Stimulated activated effector memory CD8-positive, alpha-beta T cell treated with anti-CD3 and anti-CD28 coated beads, Interleukin-12 subunit alpha, Interleukin-12 subunit beta, amount 100 ng/mL, for 72 hours (primary cell): ENCODE measurements around the gene S100A7A.
"Not testable (repeated sequence)": the region's sequence is repeated elsewhere in the genome, so short reads cannot be mapped to it uniquely, and the experiment has no call there.

Source experiments
- ATAC-seq: fragments of 150-1000 bp; cut with Tn5 transposase; 2 replicates; pipeline ENCODE4 v1.10.0; 2021
- DNase-seq, 2 donors: peaks; one replicate each; pipeline ENCODE4 v3.0.0; 2021 to 2022; ENCODE audit warnings: low spot score in 2 of 2
- H3K27ac Mint-ChIP-seq: one replicate; pipeline ENCODE4 v1.8.0; 2022; ENCODE audit warnings: mild to moderate bottlenecking, mixed read lengths
- H3K36me3 Mint-ChIP-seq: one replicate; pipeline ENCODE4 v1.8.0; 2022; ENCODE audit warnings: mild to moderate bottlenecking, mixed read lengths
- H3K4me1 Mint-ChIP-seq: one replicate; pipeline ENCODE4 v1.8.0; 2022; ENCODE audit warnings: mixed read lengths
- H3K4me3 Mint-ChIP-seq: one replicate; pipeline ENCODE4 v1.8.0; 2022; ENCODE audit warnings: mild to moderate bottlenecking, mixed read lengths
- H3K9me3 Mint-ChIP-seq: one replicate; pipeline ENCODE4 v1.8.0; 2022; ENCODE audit warnings: mixed read lengths

The S100A7A gene

DNA sequence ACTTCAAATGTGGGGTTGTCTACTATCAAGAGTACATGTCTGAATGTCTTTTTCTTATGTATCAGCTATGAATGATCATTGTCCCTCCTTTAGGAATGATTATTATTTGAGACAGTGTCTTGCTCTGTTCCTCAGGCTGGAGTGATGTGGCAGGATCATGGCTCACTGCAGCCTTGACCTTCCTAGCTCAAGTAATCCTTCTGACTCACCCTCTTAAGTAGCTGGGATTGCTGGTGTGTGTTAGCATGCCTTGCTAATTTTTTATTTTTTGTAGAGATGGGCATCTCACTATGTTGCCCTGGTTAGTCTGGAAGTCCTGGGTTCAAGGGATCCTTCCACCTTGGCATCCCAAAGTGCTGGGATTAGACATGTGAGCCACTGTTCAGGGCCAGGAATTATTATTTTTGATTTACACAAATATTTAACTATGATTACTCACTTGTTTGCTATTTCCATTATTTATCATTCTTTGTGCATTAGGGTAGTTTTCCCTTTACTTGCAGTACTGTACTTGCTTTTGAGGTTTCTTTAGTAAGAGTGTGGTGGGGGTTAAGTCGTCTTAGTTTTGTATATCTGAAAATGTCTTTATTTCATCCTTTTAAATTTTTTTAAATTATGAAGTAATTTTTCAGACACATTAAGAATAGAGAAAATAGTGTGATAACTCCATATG is 31.3 kb downstream of the S100A7A start:
- DNase-seq (no peak), ATAC-seq (no peak)
- Mint-ChIP-seq H3K9me3 (no peaks in the 10 kb centered on the region), H3K4me3 (no peak overlapping the region), H3K4me1 (no peaks in the 10 kb centered on the region), H3K36me3 (no peaks in the 10 kb centered on the region), H3K27ac (no peak overlapping the region)

DNA sequence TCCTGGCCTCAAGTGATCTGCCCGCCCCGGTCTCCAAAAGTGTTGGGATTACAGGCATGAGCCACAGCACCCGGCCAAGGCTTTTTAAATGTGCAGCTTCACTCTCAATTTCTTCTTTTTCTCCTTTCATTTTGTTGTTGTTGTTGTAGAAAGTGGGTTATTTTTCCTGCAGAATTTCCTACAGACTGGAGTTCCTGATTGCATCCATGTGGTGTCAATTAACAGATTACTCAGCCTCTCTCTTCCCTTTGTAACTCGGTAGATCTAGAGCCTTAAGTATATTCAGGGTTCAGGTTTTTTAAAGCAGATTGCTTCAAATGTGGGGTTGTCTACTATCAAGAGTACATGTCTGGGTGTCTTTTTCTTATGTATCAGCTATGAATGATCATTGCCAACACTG is 32.5 kb downstream of the S100A7A start:
- H3K9me3 Mint-ChIP-seq = not testable (repeated sequence)

DNA sequence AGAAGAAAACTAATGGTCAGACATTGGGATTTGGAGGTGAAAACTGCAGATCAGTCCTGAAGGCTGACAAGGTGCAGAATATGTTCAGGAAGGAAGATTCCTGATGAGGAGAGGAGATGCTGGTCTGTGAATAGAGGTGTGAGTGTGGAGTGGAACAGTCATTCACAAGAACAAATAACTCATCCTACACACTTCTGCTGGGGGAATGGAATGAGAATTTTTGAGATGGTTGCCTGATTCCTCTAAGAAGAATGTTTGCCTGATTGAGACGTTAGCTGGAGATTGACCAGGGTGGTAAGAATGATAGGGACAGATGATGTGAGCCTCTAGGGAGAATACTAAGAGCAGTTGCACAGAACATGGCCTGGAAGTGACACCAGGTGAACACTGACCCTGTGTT is 40.1 kb downstream of the S100A7A start:
- H3K4me1 Mint-ChIP-seq = no peaks in the 10 kb centered on the region
- no peak overlapping the region for H3K4me3 Mint-ChIP-seq
- H3K36me3 Mint-ChIP-seq = no peaks in the 10 kb centered on the region
- no peak overlapping the region for H3K27ac Mint-ChIP-seq
- DNase-seq = no peak
- no peak for ATAC-seq
- no peaks in the 10 kb centered on the region for H3K9me3 Mint-ChIP-seq

More for the DNA sequence above, 32.5 kb downstream of the S100A7A start:
- not testable (repeated sequence) for H3K36me3 Mint-ChIP-seq, H3K27ac Mint-ChIP-seq, H3K4me1 Mint-ChIP-seq, H3K4me3 Mint-ChIP-seq, DNase-seq, ATAC-seq

DNA sequence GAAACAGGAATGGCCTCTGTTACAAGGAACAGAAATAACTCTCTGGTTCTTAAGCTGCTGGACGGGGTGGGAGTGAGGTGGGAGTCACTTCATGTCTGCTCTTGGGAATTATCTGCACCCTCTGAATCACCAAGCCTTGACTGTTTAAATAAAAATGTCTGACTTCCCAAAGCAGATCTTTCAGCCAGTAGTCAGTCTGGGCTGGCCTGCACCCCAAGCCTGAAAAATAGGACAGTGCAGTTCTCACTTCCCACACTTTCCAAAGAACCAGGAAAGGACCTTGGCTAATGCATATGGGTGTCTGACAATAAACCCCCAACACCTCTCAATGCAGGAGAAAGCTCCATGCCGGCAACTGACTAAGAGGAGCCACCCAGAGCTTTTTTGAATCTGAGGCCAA is 43.3 kb downstream of the S100A7A start:
- Mint-ChIP-seq H3K4me3 (no peak overlapping the region), H3K27ac (no peak overlapping the region), H3K36me3 (no peaks in the 10 kb centered on the region), H3K9me3 (no peaks in the 10 kb centered on the region), H3K4me1 (no peaks in the 10 kb centered on the region)
- DNase-seq = no peak
- ATAC-seq = no peak

DNA sequence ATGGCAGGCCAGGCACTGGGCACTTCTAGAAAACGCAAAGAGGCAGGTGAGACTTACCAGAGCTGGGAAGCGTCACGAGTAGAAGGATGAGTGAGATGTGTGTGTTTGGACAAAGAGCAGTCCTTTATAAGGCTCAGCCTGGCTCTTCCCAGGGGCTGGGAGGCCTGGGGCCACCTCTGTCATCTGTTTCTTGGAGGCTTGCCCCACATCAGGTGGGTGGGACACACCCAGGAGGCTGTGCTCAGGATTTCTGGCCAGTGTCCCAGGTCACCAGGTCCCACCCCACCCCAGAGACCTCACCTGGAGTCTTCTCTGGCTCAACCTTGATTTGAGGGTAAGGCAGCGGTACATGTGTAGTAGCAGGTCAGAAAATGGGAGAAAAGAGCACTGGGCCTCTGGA is 44.2 kb downstream of the S100A7A start, which contains the start of gene S100A7:
S100A7 (minus strand) TSS at position 101 of the 400 bp plus-strand sequence. CDS start 1,638 bp downstream, outside the sequence.
- no peak within 1 kb of the TSS for H3K4me3 Mint-ChIP-seq

DNA sequence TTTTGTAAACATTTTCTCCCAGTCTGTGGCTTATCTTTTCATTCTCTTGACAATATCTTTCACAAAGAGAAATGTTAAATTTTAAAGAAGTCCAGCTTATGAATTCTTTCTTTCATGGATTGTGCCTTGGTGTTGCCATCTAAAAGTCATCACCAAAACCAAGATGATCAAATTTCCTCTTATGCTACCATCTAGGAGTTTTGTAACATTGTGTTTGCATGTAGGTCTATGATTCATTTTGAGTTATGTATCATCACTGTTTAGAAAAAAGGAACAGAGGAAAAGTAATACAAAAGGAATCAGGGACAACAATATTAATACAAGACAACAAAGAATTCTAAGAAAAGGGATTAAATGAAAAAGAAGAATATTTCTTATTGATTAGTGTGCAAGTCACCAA is 46.4 kb downstream of the S100A7A start:
- not testable (repeated sequence) for ATAC-seq, H3K4me3 Mint-ChIP-seq, H3K27ac Mint-ChIP-seq, H3K9me3 Mint-ChIP-seq, DNase-seq, H3K4me1 Mint-ChIP-seq, H3K36me3 Mint-ChIP-seq

More for the DNA sequence above, 44.2 kb downstream of the S100A7A start, which contains the start of gene S100A7:
- H3K9me3 Mint-ChIP-seq = no peaks in the 10 kb centered on the region
- no peak for ATAC-seq
- no peak for DNase-seq
- H3K4me1 Mint-ChIP-seq = no peaks in the 10 kb centered on the region
- no peak within 1 kb of the TSS for H3K27ac Mint-ChIP-seq
- no peaks in the 10 kb centered on the region for H3K36me3 Mint-ChIP-seq

DNA sequence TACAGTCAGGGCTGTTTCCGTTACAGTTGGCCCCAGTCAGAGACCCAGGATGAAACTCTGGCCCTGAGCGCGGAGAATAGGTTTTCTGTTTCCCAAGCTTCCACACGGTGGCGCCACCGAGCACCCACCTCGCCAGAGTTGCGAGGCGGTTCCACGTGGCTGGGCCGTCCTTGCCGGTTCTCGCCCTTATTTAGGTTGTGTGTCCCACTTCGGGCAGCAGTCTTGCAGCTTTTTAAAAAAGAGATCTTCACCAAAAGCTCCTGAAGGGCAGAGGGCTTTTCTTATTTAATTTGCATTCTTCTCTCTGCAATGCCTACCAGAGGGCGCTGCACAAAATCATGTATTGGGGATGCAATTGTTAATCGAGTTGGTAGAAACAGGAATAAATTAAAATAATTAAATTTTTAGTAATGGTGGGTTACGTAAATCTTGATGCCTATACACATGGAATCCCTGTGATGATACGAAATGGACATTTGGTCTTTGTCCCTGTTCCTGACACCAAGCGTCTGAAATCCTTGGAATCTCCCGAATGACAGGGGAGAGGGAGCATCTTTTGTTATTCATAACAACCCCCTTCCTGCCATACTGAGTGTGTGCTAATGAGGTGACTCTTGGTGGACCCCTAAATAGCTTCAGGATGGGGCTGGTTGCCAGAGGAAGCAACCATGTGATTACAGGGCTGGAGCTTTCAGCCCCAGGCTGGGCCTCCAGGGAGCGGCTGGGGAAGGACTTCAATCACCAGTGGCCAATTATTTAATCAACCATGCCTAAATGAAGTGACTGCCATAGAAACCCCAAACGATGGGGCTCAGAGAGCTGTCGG is 49.7 kb downstream of the S100A7A start:
- ATAC-seq (peak; percentile 74), DNase-seq (peak; percentile 55 to 84)
- no peaks in the 10 kb centered on the region for H3K36me3 Mint-ChIP-seq
- no peak overlapping the region for H3K27ac Mint-ChIP-seq
- no peak overlapping the region for H3K4me3 Mint-ChIP-seq
- peaks cover 3% of the 10 kb centered on the region for H3K9me3 Mint-ChIP-seq
- H3K4me1 Mint-ChIP-seq = no peaks in the 10 kb centered on the region

DNA sequence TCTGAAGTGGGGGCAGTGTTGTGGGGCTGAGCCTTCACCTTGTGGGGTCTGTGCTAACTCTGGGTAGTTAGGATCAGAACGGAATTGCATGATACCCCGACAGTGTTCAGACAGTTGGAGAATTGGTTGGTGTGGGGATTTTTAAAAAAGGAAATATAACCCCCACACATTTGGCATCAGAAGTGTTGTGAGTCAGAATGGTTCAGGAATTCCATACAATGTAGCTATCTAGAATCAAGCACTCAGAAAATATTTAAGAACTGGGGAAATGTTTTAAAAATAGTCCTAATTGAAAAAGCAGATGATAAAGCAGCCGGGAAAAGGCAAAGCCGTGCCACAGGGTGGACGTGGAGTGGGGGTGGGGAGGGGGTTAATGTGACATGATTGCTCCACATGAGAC is 50.6 kb downstream of the S100A7A start:
- Mint-ChIP-seq H3K4me1 (no peaks in the 10 kb centered on the region), H3K9me3 (peaks cover 3% of the 10 kb centered on the region), H3K4me3 (no peak overlapping the region), H3K36me3 (no peaks in the 10 kb centered on the region), H3K27ac (no peak overlapping the region)
- DNase-seq = no peak
- ATAC-seq = no peak

DNA sequence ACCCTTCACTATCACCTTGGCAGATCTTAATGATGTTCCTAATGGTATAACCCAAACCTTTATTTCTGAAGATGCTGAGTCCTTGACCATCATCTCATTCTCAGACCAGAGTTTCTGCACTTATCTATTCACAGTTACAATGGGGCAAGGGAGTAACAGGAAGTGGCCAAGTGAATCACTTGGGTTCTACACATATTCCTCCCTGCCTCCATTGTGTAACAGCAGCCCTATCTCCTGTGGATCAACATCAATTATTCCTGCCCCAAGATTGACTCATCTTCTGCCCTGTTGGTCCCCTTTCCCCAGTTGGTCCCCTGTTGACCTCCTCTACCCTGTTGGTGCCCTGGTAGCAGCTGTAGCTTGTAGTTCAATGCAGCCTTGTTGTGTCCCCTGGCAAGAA is 54.4 kb downstream of the S100A7A start:
- H3K36me3 Mint-ChIP-seq = no peaks in the 10 kb centered on the region
- H3K9me3 Mint-ChIP-seq = peaks cover 13% of the 10 kb centered on the region
- H3K27ac Mint-ChIP-seq = no peak overlapping the region
- DNase-seq (no peak), ATAC-seq (no peak)
- no peaks in the 10 kb centered on the region for H3K4me1 Mint-ChIP-seq
- H3K4me3 Mint-ChIP-seq = no peak overlapping the region
